Mesendoderm (in vitro differentiated cells): ENCODE data around the gene MUCL3.
A peak's percentile ranks its signal among the peaks of the same experiment; 100 is the strongest.
"Not testable (repeated sequence)": the region's sequence is repeated elsewhere in the genome, so short reads cannot be mapped to it uniquely, and the experiment has no call there.

ENCODE experiments used
- DNase-seq: peaks from one replicate; pipeline ENCODE4 v3.0.0; 2013
- H2AK5ac ChIP-seq: 2 replicates; pipeline ENCODE4 v1.6.1; 2013; ENCODE audit warnings: low read length, inconsistent platforms
- H2BK120ac ChIP-seq: 2 replicates; pipeline ENCODE4 v1.6.1; 2013; ENCODE audit warnings: low read depth, mild to moderate bottlenecking, low read length, moderate library complexity, mixed read lengths
- H2BK15ac ChIP-seq: replicated peaks from 2 replicates; pipeline ENCODE4 v1.6.1; 2013; ENCODE audit warnings: low read depth, mild to moderate bottlenecking, moderate library complexity
- H2BK5ac ChIP-seq: 2 replicates; pipeline ENCODE4 v1.6.1; 2013; ENCODE audit warnings: low read length, inconsistent platforms
- H3K18ac ChIP-seq: 2 replicates; pipeline ENCODE4 v1.6.1; 2013; ENCODE audit warnings: mild to moderate bottlenecking, low read length, mixed read lengths
- H3K23ac ChIP-seq: one replicate; pipeline ENCODE4 v1.6.1; 2013; ENCODE audit warnings: low read length
- H3K27ac ChIP-seq: 2 replicates; pipeline ENCODE4 v1.5.1; 2013; ENCODE audit warnings: low read depth, mild to moderate bottlenecking, inconsistent platforms, low read length, moderate library complexity
- H3K27me3 ChIP-seq: 2 replicates; pipeline ENCODE4 v1.6.1; 2013; ENCODE audit warnings: low read length, control low read depth, mild to moderate bottlenecking, inconsistent platforms; ENCODE audit not compliant: insufficient read depth, poor library complexity
- H3K36me3 ChIP-seq: 2 replicates; pipeline ENCODE4 v1.6.1; 2013; ENCODE audit warnings: low read length, inconsistent platforms; ENCODE audit not compliant: control insufficient read depth, insufficient read depth
- H3K4ac ChIP-seq: one replicate; pipeline ENCODE4 v1.6.1; 2013; ENCODE audit warnings: low read depth, mild to moderate bottlenecking, low read length, moderate library complexity
- H3K4me1 ChIP-seq: 2 replicates; pipeline ENCODE4 v1.6.1; 2013; ENCODE audit warnings: low read depth, low read length, inconsistent platforms; ENCODE audit not compliant: control insufficient read depth
- H3K4me2 ChIP-seq: 2 replicates; pipeline ENCODE4 v1.6.1; 2013; ENCODE audit warnings: low read length
- H3K4me3 ChIP-seq: 2 replicates; pipeline ENCODE4 v1.5.1; 2013; ENCODE audit warnings: mild to moderate bottlenecking, low read length
- H3K56ac ChIP-seq: one replicate; pipeline ENCODE4 v1.6.1; 2013; ENCODE audit warnings: low read length
- H3K79me1 ChIP-seq: 2 replicates; pipeline ENCODE4 v1.6.1; 2013; ENCODE audit warnings: low read length, inconsistent platforms
- H3K79me2 ChIP-seq: 2 replicates; pipeline ENCODE4 v1.6.1; 2013; ENCODE audit warnings: mild to moderate bottlenecking, low read length; ENCODE audit not compliant: control insufficient read depth, insufficient read depth
- H3K9ac ChIP-seq: 2 replicates; pipeline ENCODE4 v1.6.1; 2013; ENCODE audit warnings: low read length, inconsistent platforms
- H4K5ac ChIP-seq: one replicate; pipeline ENCODE4 v1.6.1; 2013; ENCODE audit warnings: low read length
- H4K8ac ChIP-seq: one replicate; pipeline ENCODE4 v1.6.1; 2013; ENCODE audit warnings: low read depth, mild to moderate bottlenecking, control low read depth, low read length, moderate library complexity
- WGBS: extraction: QIAGEN DNeasy Blood & Tissue Kit; methylation state at CpG from one replicate; pipeline ENCODE4 v1.1.7; 2013; ENCODE audit warnings: low lambda C conversion rate, missing lambda C conversion rate; ENCODE audit not compliant: insufficient coverage; ENCODE audit errors: extremely low coverage; 5-methylcytosine and 5-hydroxymethylcytosine counted together

The MUCL3 gene

DNA sequence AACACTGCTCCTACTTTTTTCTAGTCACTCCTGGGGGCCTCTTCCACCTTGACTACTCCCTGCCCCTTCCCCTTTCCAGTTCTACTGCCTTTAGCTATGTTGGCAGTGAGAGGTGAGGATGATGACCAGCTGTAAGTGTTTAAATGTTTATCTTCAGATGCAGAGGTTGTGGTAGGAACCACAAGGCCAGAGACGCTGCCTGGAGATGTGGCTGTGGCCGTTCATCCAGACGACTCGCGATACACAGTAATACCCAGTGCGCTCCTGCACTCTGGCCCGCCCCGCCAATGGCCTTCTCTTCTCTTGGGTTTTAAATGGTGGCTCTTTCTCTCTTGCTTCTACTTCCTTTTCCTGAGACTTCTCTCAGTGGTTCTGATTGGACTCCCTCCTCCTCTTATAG, 22.1 kb upstream of the MUCL3 start:
- H3K27me3 ChIP-seq = no peaks in the 10 kb centered on the region
- no peaks in the 10 kb centered on the region for H3K4me1 ChIP-seq
- WGBS = no CpG with 5 or more reads among the region's 8 CpGs
- no peak overlapping the region for H3K56ac ChIP-seq
- H3K9ac ChIP-seq = no peak overlapping the region
- no peak overlapping the region for H2BK15ac ChIP-seq
- no peak overlapping the region for H2BK120ac ChIP-seq
- no peak overlapping the region for H3K18ac ChIP-seq
- no peaks in the 10 kb centered on the region for H3K79me2 ChIP-seq
- H2AK5ac ChIP-seq = no peak overlapping the region
- no peak overlapping the region for H3K4me3 ChIP-seq
- no peak overlapping the region for H4K5ac ChIP-seq
- no peak overlapping the region for H3K4ac ChIP-seq
- H2BK5ac ChIP-seq = no peak overlapping the region
- peaks cover 5% of the 10 kb centered on the region for H3K36me3 ChIP-seq
- no peak overlapping the region for H4K8ac ChIP-seq
- no peak overlapping the region for H3K27ac ChIP-seq
- no peaks in the 10 kb centered on the region for H3K79me1 ChIP-seq
- no peak for DNase-seq
- H3K23ac ChIP-seq = no peak overlapping the region
- H3K4me2 ChIP-seq = no peak overlapping the region

DNA sequence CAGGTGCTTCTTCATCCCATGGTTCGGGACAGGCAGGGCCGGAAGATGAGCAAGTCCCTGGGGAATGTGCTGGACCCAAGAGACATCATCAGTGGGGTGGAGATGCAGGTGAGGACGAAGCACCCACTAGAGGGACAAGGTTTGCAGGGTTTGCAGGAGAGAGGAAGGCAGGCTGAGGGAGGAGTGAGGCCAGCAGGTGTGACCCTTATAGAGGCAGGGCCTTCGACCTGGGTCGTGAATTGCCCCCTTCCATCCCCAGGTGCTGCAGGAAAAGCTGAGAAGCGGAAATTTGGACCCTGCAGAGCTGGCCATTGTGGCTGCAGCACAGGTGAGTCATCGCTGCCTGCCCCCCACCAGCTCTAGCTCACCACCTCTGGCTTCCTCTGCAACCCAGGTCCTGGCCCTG, 18.3 kb upstream of the MUCL3 start:
- no peak overlapping the region for H2AK5ac ChIP-seq
- H3K79me2 ChIP-seq = no peaks in the 10 kb centered on the region
- H3K4ac ChIP-seq = no peak overlapping the region
- no peak overlapping the region for H3K27ac ChIP-seq
- WGBS = no CpG with 5 or more reads among the region's 7 CpGs
- H3K27me3 ChIP-seq = no peaks in the 10 kb centered on the region
- H3K36me3 ChIP-seq = peaks cover 9% of the 10 kb centered on the region
- H2BK15ac ChIP-seq = no peak overlapping the region
- no peak overlapping the region for H3K9ac ChIP-seq
- no peaks in the 10 kb centered on the region for H3K79me1 ChIP-seq
- no peak overlapping the region for H3K23ac ChIP-seq
- no peak overlapping the region for H4K8ac ChIP-seq
- H3K56ac ChIP-seq = no peak overlapping the region
- no peak overlapping the region for H3K4me3 ChIP-seq
- H4K5ac ChIP-seq = no peak overlapping the region
- H2BK120ac ChIP-seq = no peak overlapping the region
- no peak overlapping the region for H3K18ac ChIP-seq
- H3K4me2 ChIP-seq = no peak overlapping the region
- peak; percentile 53 for DNase-seq
- no peak overlapping the region for H2BK5ac ChIP-seq
- no peaks in the 10 kb centered on the region for H3K4me1 ChIP-seq

DNA sequence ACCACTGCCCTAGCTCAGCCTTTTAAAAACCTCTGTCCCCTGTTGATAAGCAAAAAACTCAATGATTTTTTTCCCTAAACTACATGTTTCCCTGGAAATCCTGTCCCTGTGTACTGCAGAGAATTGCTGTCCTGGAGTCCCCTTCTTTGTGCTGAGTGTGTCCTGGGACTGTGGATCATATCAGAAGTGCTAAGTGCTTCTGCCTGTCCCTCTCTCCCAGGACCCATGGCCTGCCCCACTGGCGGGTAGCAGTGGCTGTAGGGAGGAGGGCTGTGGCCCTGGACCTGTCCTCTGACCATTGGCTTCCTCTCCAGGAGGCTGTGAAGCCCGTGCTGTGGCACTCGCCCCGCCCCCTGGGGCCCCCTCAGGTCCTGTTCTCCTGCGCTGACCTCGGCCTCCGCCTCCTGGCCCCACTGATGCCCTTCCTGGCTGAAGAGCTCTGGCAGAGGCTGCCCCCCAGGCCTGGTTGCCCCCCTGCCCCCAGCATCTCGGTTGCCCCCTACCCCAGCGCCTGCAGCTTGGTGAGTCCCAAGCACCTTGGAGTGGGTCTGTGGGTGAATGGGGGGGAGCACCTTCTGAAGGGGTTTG, 16.6 kb upstream of the MUCL3 start:
- not testable (repeated sequence) for H4K8ac ChIP-seq, H2BK15ac ChIP-seq, H2BK120ac ChIP-seq, H3K27ac ChIP-seq, H3K79me2 ChIP-seq, H3K27me3 ChIP-seq, H2BK5ac ChIP-seq, H3K18ac ChIP-seq, H3K23ac ChIP-seq, H3K56ac ChIP-seq, H3K36me3 ChIP-seq, H3K4me2 ChIP-seq, H3K9ac ChIP-seq, H3K4me3 ChIP-seq, H3K79me1 ChIP-seq, DNase-seq, H3K4ac ChIP-seq, H3K4me1 ChIP-seq, H4K5ac ChIP-seq, H2AK5ac ChIP-seq
- no CpG with 5 or more reads among the region's 9 CpGs for WGBS

DNA sequence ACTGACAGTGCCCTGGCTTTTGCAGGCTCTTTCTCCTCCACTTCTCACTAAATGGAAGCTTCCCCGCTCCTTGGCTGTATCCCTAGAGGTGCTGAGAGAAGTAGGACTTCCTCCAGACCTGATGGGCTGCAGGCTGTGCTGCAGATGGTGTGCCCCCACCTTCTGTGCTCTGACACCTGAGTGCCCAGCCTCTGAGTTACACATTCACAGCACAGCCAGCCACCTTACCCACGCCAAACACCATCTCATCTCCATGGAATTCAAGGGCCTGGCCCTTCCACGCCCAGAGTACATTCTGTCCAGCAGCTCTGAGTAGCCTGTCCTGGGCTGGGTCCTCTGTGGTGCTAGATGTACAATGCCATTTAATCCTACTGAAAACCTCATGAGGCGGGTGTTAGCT, 14.1 kb upstream of the MUCL3 start:
- Histone ChIP-seq H3K79me1 (no peaks in the 10 kb centered on the region), H3K4ac (no peak overlapping the region), H2BK5ac (no peak overlapping the region), H3K23ac (no peak overlapping the region), H3K4me1 (no peaks in the 10 kb centered on the region), H3K4me2 (no peak overlapping the region), H3K36me3 (peaks cover 9% of the 10 kb centered on the region), H2BK120ac (no peak overlapping the region), H3K56ac (no peak overlapping the region), H4K5ac (no peak overlapping the region), H3K9ac (no peak overlapping the region), H3K18ac (no peak overlapping the region), H3K27ac (no peak overlapping the region), H3K79me2 (no peaks in the 10 kb centered on the region), H4K8ac (no peak overlapping the region), H3K4me3 (no peak overlapping the region), H3K27me3 (no peaks in the 10 kb centered on the region), H2AK5ac (no peak overlapping the region), H2BK15ac (no peak overlapping the region)
- DNase-seq = no peak
- WGBS = no CpG with 5 or more reads among the region's 4 CpGs

DNA sequence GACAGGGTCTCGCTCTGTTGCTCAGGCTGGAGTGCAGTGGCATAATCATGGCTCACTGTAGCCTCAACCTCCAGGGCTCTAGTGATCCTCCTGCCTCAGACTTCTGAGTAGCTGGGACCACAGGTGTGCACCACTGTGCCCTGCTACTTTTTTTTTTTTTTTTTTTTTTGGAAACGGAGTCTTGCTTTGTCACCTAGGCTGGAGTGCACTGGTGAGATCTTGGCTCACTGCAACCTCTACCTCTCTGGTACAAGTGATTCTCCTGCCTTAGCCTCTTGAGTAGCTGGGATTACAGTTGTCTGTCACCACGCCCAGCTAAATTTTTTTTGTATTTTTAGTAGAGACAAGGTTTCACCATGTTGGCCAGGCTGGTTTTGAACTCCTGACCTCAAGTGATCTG, 13.7 kb upstream of the MUCL3 start:
- not testable (repeated sequence) for H3K18ac ChIP-seq, H3K56ac ChIP-seq, H4K5ac ChIP-seq, H3K4me1 ChIP-seq, H3K27ac ChIP-seq, H3K36me3 ChIP-seq, H2BK15ac ChIP-seq, H2BK5ac ChIP-seq, H3K4me3 ChIP-seq, DNase-seq, H3K4me2 ChIP-seq, H3K79me2 ChIP-seq, H3K4ac ChIP-seq, H3K27me3 ChIP-seq, H4K8ac ChIP-seq, H2AK5ac ChIP-seq, H3K23ac ChIP-seq, H3K79me1 ChIP-seq, H3K9ac ChIP-seq, H2BK120ac ChIP-seq
- no CpG with 5 or more reads among the region's 3 CpGs for WGBS

DNA sequence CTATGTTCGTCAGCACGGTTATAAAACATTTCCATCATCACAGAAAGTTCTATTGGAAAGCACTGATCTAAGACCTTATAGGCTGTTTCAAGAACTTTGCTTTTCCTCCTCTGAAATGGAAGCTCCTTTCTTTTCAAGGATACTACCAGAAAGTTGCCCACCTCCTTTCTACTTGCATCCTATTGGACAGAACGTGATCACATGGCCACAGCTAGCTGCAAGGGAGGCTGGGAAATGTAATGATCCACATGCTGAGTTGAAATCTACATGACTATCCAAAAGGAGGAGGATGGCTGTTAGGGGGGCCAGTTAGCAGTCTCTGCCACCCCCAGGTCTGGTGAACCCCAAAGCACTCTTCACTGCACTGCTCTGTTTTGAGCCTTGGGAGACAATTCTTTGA, 12.1 kb upstream of the MUCL3 start:
- DNase-seq = no peak
- Histone ChIP-seq H2BK120ac (no peak overlapping the region), H3K18ac (no peak overlapping the region), H3K23ac (no peak overlapping the region), H3K79me1 (no peaks in the 10 kb centered on the region), H3K56ac (no peak overlapping the region), H3K36me3 (peaks cover 5% of the 10 kb centered on the region), H4K8ac (no peak overlapping the region), H3K27me3 (no peaks in the 10 kb centered on the region), H3K27ac (no peak overlapping the region), H3K9ac (no peak overlapping the region), H2AK5ac (no peak overlapping the region), H3K4me3 (no peak overlapping the region), H3K79me2 (no peaks in the 10 kb centered on the region), H3K4me2 (no peak overlapping the region), H2BK5ac (no peak overlapping the region), H3K4me1 (no peaks in the 10 kb centered on the region), H4K5ac (no peak overlapping the region), H2BK15ac (no peak overlapping the region), H3K4ac (no peak overlapping the region)
- no CpG with 5 or more reads among the region's 3 CpGs for WGBS
